ENCODE measurements around the gene MTMR11. TPM values are rescaled to one million over a fixed set of nuclear protein-coding genes. Genes with fewer than 3 reads are reported as not detected.

MTMR11 gene
- total RNA-seq, 1 experiment from 2014 or later, result 10.5 TPM

DNA sequence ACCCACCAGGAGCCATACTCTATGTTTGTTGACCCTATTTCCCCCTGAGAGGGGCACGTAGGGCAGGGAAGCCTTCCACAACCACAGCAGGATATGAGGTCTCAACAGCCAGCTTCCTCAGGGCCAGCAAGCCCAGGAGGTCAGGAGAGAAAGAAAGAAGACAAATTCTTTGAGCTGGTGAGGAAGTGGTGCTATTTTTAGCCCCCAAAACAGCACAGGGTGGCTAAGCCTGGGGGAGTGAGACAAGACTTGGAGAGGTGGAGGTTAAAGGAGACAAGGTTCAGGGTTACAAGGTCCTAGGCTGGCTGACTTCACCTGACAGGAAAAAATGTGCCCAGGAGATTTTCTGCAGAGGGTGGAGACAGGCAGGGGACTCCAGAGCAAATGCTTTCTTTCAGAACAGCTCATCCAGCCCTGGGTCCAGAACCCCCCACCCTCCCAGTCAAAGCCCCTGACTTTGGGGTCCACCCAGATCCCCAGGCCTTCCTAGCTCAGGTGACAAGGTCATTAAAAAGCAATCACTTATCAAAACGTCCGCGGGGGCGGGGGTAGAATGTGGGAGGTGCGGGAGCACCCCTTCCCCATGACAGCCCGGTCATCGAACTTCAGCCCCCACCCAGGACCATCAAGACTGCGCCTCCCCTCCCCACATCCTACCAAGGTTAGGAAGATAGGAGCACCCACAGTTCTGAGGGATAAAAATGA is 20.3 kb downstream of the MTMR11 start:
- H4K20me1 ChIP-seq (ENCODE audit: insufficient read depth), result no peaks in the 10 kb centered on the region
- ChIA-PET POLR2A (no interaction called here), RAD21 (ENCODE audit: low non-redundant PET in 1 of 2, low total read pairs in 2 of 2, uncharacterized antibody in 2 of 2, unreplicated experiment in 2 of 2) (no interaction called here), CTCF (no interaction called here)
- DNase-seq (ENCODE audit: low read depth, low spot score) (no peak), ATAC-seq (no peak)
- no peaks in the 10 kb centered on the region for H3K9me2 ChIP-seq (ENCODE audit: insufficient read depth)
- H3K4me2 ChIP-seq (ENCODE audit: low read length), result no peak overlapping the region
- H3K36me3 ChIP-seq (ENCODE audit: control insufficient read depth in 1 of 2, insufficient read depth in 2 of 2, low read length in 2 of 2), result no peaks in the 10 kb centered on the region
- no peaks in the 10 kb centered on the region for H3K79me2 ChIP-seq (ENCODE audit: insufficient read depth, low read length)
- H3K9me3 ChIP-seq (ENCODE audit: control insufficient read depth in 1 of 2, insufficient read depth in 1 of 2, low read depth in 1 of 2, low read length in 2 of 2), result no peaks in the 10 kb centered on the region
- no peak overlapping the region for H3K27ac ChIP-seq (ENCODE audit: low read depth, low read length)
- BruUV-seq (replicated peaks), result no TSS peak
- H2AFZ ChIP-seq (ENCODE audit: low read depth, low read length, poor library complexity, severe bottlenecking), result no peak overlapping the region
- H3K4me3 ChIP-seq (replicated peaks in 1 of 2; ENCODE audit: low read depth in 1 of 2, low read length in 2 of 2), result no peak overlapping the region
- intact Hi-C loops (cut with micrococcal nuclease), result no loop called here
- no peak overlapping the region for H3K9ac ChIP-seq (ENCODE audit: low read length)
- no peaks in the 10 kb centered on the region for H3K4me1 ChIP-seq (ENCODE audit: control insufficient read depth in 1 of 2, insufficient read depth in 2 of 2, low read length in 2 of 2)
- no peaks in the 10 kb centered on the region for H3K27me3 ChIP-seq (ENCODE audit: insufficient read depth, low read length)
- no peak for TF ChIP-seq ZNF274 (IDR thresholded peaks at IDR 0.05; ENCODE audit: low read depth, low read length)
- TF ChIP-seq, protein P1, sequence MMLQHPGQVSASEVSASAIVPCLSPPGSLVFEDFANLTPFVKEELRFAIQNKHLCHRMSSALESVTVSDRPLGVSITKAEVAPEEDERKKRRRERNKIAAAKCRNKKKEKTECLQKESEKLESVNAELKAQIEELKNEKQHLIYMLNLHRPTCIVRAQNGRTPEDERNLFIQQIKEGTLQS (IDR thresholded peaks at IDR 0.05), result no peak
- no peak for TF ChIP-seq CEBPB (IDR thresholded peaks at IDR 0.05; ENCODE audit: low read depth)
- no peak for TF ChIP-seq ZBTB33 (IDR thresholded peaks at IDR 0.05; ENCODE audit: extremely low read depth, insufficient replicate concordance, low read length)
- TF ChIP-seq POLR2AphosphoS5 (IDR thresholded peaks at IDR 0.05; ENCODE audit: low read depth, low read length), result no peak
- no peak for TF ChIP-seq SRF (IDR thresholded peaks at IDR 0.05; ENCODE audit: low read depth)
- TF ChIP-seq, protein P2, sequence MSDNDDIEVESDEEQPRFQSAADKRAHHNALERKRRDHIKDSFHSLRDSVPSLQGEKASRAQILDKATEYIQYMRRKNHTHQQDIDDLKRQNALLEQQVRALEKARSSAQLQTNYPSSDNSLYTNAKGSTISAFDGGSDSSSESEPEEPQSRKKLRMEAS (IDR thresholded peaks at IDR 0.05), result no peak
- no peak for TF ChIP-seq SP1 (IDR thresholded peaks at IDR 0.05; ENCODE audit: low read depth)
- no peak for TF ChIP-seq EZH2 (IDR thresholded peaks at IDR 0.05)
- no peak for TF ChIP-seq POLR2A (IDR thresholded peaks at IDR 0.05; ENCODE audit: borderline replicate concordance, extremely low read depth, insufficient read depth, insufficient read length)
- TF ChIP-seq EGR1 (IDR thresholded peaks at IDR 0.05; ENCODE audit: low read depth), result no peak
- TF ChIP-seq CBX3 (IDR thresholded peaks at IDR 0.05; ENCODE audit: low read depth), result no peak
- TF ChIP-seq, protein P3, sequence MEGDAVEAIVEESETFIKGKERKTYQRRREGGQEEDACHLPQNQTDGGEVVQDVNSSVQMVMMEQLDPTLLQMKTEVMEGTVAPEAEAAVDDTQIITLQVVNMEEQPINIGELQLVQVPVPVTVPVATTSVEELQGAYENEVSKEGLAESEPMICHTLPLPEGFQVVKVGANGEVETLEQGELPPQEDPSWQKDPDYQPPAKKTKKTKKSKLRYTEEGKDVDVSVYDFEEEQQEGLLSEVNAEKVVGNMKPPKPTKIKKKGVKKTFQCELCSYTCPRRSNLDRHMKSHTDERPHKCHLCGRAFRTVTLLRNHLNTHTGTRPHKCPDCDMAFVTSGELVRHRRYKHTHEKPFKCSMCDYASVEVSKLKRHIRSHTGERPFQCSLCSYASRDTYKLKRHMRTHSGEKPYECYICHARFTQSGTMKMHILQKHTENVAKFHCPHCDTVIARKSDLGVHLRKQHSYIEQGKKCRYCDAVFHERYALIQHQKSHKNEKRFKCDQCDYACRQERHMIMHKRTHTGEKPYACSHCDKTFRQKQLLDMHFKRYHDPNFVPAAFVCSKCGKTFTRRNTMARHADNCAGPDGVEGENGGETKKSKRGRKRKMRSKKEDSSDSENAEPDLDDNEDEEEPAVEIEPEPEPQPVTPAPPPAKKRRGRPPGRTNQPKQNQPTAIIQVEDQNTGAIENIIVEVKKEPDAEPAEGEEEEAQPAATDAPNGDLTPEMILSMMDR (IDR thresholded peaks at IDR 0.05 in 2 of 3, conservative IDR thresholded peaks at IDR 0.05 in 1 of 3; ENCODE audit: borderline replicate concordance in 1 of 3, insufficient read depth in 1 of 3, low read depth in 2 of 3, low read length in 2 of 3), result no peak

All from HCT116 (cell line).